ENCODE measurements around the gene PCDHB6. TPM values are rescaled to one million over a fixed set of nuclear protein-coding genes. Genes with fewer than 3 reads are reported as not detected.
"Not testable (repeated sequence)": the region's sequence is repeated elsewhere in the genome, so short reads cannot be mapped to it uniquely, and the experiment has no call there.

PCDHB6 gene
- total RNA-seq, 1 experiment from 2014 or later, result not detected

GRCh38 chr5:141179876-141180275, 30.0 kb downstream of the PCDHB6 start:
- not testable (repeated sequence) for H3K23me2 ChIP-seq (ENCODE audit: insufficient read length, low read depth, low read length, poor library complexity, severe bottlenecking); H2AFZ ChIP-seq (ENCODE audit: low read length); H3K56ac ChIP-seq (ENCODE audit: insufficient read length, low read depth, low read length); H3K27ac ChIP-seq (ENCODE audit: insufficient read length, low read depth, low read length); H4K8ac ChIP-seq (replicated peaks; ENCODE audit: insufficient read length, low read depth, low read length); H2BK120ac ChIP-seq (ENCODE audit: low read depth, low read length, poor library complexity, severe bottlenecking); H3K79me1 ChIP-seq (ENCODE audit: insufficient read depth, low read depth, low read length, poor library complexity, severe bottlenecking); H3K9me3 ChIP-seq (ENCODE audit: control insufficient read depth, low read depth, low read length); DNase-seq; H3K23ac ChIP-seq (ENCODE audit: insufficient read length, low read depth, low read length); H3K79me2 ChIP-seq (ENCODE audit: insufficient read depth, low read length); H3K4me2 ChIP-seq (ENCODE audit: insufficient read depth, insufficient read length, low read length); H3T11ph ChIP-seq (ENCODE audit: low read length); H4K5ac ChIP-seq (ENCODE audit: insufficient read length, low read depth, low read length); H3K27me3 Mint-ChIP-seq (ENCODE audit: low read depth); H2BK20ac ChIP-seq (ENCODE audit: low read depth, low read length, poor library complexity, severe bottlenecking); H3K4me1 ChIP-seq (ENCODE audit: insufficient read depth, low read length); H3K27ac Mint-ChIP-seq; H4K20me1 ChIP-seq (ENCODE audit: control insufficient read depth, insufficient read depth, insufficient read length); H3K27me3 ChIP-seq (ENCODE audit: insufficient read depth, low read length); H3K14ac ChIP-seq (ENCODE audit: insufficient read depth, low read length); H2BK12ac ChIP-seq (ENCODE audit: insufficient read length, low read depth, low read length); H3K18ac ChIP-seq (ENCODE audit: insufficient read length, low read depth, low read length); H2BK15ac ChIP-seq (ENCODE audit: low read depth, low read length); H2BK5ac ChIP-seq (ENCODE audit: insufficient read length, low read length); H4K91ac ChIP-seq (ENCODE audit: insufficient read length, low read depth, low read length); H2AK5ac ChIP-seq (ENCODE audit: insufficient read length, low read length); H3K9ac ChIP-seq (ENCODE audit: extremely low read depth, insufficient read length, low read length); H3K4me3 Mint-ChIP-seq; H3K4me1 Mint-ChIP-seq; H3K4ac ChIP-seq (ENCODE audit: low read depth, low read length)
- Mint-ChIP-seq H3K36me3 (ENCODE audit: insufficient read depth in 1 of 3, low read depth in 3 of 3) (peaks cover 9 to 24% (median 13%) of the 10 kb centered on the region in 3 experiments), H3K9me3 (peaks cover 20 to 26% of the 10 kb centered on the region in 2 experiments)
- WGBS (ENCODE audit: extremely low coverage, insufficient read length, low lambda C conversion rate), result no CpG with 5 or more reads among the region's 32 CpGs

Data from H9 (cell line).